Brain microvascular endothelial cell (primary cell): ENCODE data around the gene CFAP69.

Source experiments
- DNase-seq: peaks from one replicate; pipeline ENCODE4 v3.0.0-alpha.2; 2020
- H3K27ac ChIP-seq: fragments of 250-450 bp; sonication (Bioruptor Pico); 2 replicates; pipeline ENCODE4 v1.5.1; 2020; ENCODE audit warnings: mild to moderate bottlenecking, moderate library complexity
- H3K27me3 ChIP-seq: fragments of 250-450 bp; sonication (Bioruptor Pico); replicated peaks from 2 replicates; pipeline ENCODE4 v1.5.1; 2020; ENCODE audit warnings: mild to moderate bottlenecking
- H3K36me3 ChIP-seq: fragments of 250-450 bp; sonication (Bioruptor Pico); replicated peaks from 2 replicates; pipeline ENCODE4 v1.5.1; 2020; ENCODE audit warnings: mild to moderate bottlenecking
- H3K4me3 ChIP-seq: 2 replicates; pipeline ENCODE4 v1.5.1; 2011; ENCODE audit warnings: low read depth, mild to moderate bottlenecking, control low read depth, low read length, moderate library complexity
- CTCF ChIP-seq: IDR thresholded peaks from 2 replicates; pipeline ENCODE4 v1.5.1; 2011; ENCODE audit warnings: low read depth, mild to moderate bottlenecking, moderate library complexity, low read length, control low read depth, inconsistent platforms; ENCODE audit errors: missing control alignments
- in situ Hi-C: cut with HindIII; loops from 2 replicates; pipeline ENCODE4 v1.10.0; 2017; ENCODE audit warnings: low sequenced_read_pairs, low pct_ligation_motif_present

The CFAP69 gene

GRCh38 chr7:90210981-90211380 lies 34.0 kb upstream of the CFAP69 start:
- Histone ChIP-seq H3K4me3 (peak overlapping the region; percentile 63), H3K27ac (no peak overlapping the region), H3K27me3 (no peaks in the 10 kb centered on the region), H3K36me3 (no peaks in the 10 kb centered on the region)
- DNase-seq = no peak
- in situ Hi-C loops = no loop called here
- no peak for TF ChIP-seq CTCF

- peak; percentile 79 for DNase-seq
- Histone ChIP-seq H3K4me3 (peak within 1 kb of the TSS; percentile 63), H3K27me3 (no peaks in the 10 kb centered on the region), H3K36me3 (no peaks in the 10 kb centered on the region), H3K27ac (no peak within 1 kb of the TSS)
- in situ Hi-C loops = no loop called here
- peak; percentile 63 for TF ChIP-seq CTCF
Observed at GRCh38 chr7:90211391-90212148, 33.4 kb upstream of the CFAP69 start, which contains the start of gene STEAP2. Gene STEAP2 (plus strand): TSS chr7:90211740. CDS start chr7:90225083, 13,343 bp downstream.

- no peak for DNase-seq
- peak overlapping the region; percentile 63 for H3K4me3 ChIP-seq
- no peak overlapping the region for H3K27ac ChIP-seq
- no peaks in the 10 kb centered on the region for H3K27me3 ChIP-seq
- H3K36me3 ChIP-seq = no peaks in the 10 kb centered on the region
- no peak for TF ChIP-seq CTCF
- in situ Hi-C loops = no loop called here
Observed at GRCh38 chr7:90212149-90212495, 32.9 kb upstream of the CFAP69 start.

- DNase-seq = no peak
- no peak for TF ChIP-seq CTCF
- H3K27ac ChIP-seq = no peak overlapping the region
- H3K36me3 ChIP-seq = no peaks in the 10 kb centered on the region
- no peak overlapping the region for H3K4me3 ChIP-seq
- H3K27me3 ChIP-seq = no peaks in the 10 kb centered on the region
- in situ Hi-C loops = no loop called here
Observed at GRCh38 chr7:90213521-90213920, 31.5 kb upstream of the CFAP69 start.

- Histone ChIP-seq H3K36me3 (no peaks in the 10 kb centered on the region), H3K27me3 (no peaks in the 10 kb centered on the region), H3K4me3 (no peak overlapping the region), H3K27ac (no peak overlapping the region)
- no peak for TF ChIP-seq CTCF
- in situ Hi-C loops = no loop called here
- DNase-seq = no peak
Observed at GRCh38 chr7:90216080-90216674, 28.8 kb upstream of the CFAP69 start.

- no peak overlapping the region for H3K27ac ChIP-seq
- no peak for TF ChIP-seq CTCF
- no peak for DNase-seq
- in situ Hi-C loops = no loop called here
- no peaks in the 10 kb centered on the region for H3K27me3 ChIP-seq
- no peak overlapping the region for H3K4me3 ChIP-seq
- no peaks in the 10 kb centered on the region for H3K36me3 ChIP-seq
Observed at GRCh38 chr7:90216771-90217170, 28.2 kb upstream of the CFAP69 start.
